WTC11 (cell line): ENCODE measurements around the gene LLGL2. TPM values are rescaled to one million over a fixed set of nuclear protein-coding genes. Genes with fewer than 3 reads are reported as not detected.

ENCODE experiments used
- ATAC-seq: fragments of 200-7000 bp; cut with Tn5 transposase; 2 replicates; pipeline ENCODE4 v1.10.0; 2021; ENCODE audit warnings: mild to moderate bottlenecking, moderate library complexity
- CTCF ChIA-PET: fragments of 300-600 bp; sonication (Branson Sonifier 250); formaldehyde crosslinking; loops from one replicate; lab custom pipeline; 2021; ENCODE audit warnings: antibody characterized with exemption; lab: Charles Lee
- POLR2A ChIA-PET: fragments of 350-600 bp; sonication (Branson Sonifier 250); formaldehyde crosslinking; loops from one replicate; lab custom pipeline; 2021; ENCODE audit warnings: antibody characterized with exemption; lab: Charles Lee
- DNase-seq: peaks from one replicate; pipeline ENCODE4 v3.0.0; 2021; ENCODE audit warnings: low spot score
- H3K27ac Mint-ChIP-seq: 2 replicates; pipeline ENCODE4 v1.8.0; 2021; ENCODE audit warnings: mixed read lengths
- H3K27me3 Mint-ChIP-seq: 2 replicates; pipeline ENCODE4 v1.8.0; 2021; ENCODE audit warnings: low read depth, mild to moderate bottlenecking, moderate library complexity, mixed read lengths
- H3K36me3 Mint-ChIP-seq: 2 replicates; pipeline ENCODE4 v1.8.0; 2021; ENCODE audit warnings: mixed read lengths
- H3K4me1 Mint-ChIP-seq: 2 replicates; pipeline ENCODE4 v1.8.0; 2022; ENCODE audit warnings: mixed read lengths
- H3K4me3 Mint-ChIP-seq: 2 replicates; pipeline ENCODE4 v1.8.0; 2021; ENCODE audit warnings: mild to moderate bottlenecking, moderate library complexity, mixed read lengths
- H3K9me3 Mint-ChIP-seq: 2 replicates; pipeline ENCODE4 v1.8.0; 2021; ENCODE audit warnings: mixed read lengths
- AR ChIP-seq: fragments of 250-450 bp; sonication (Bioruptor Pico); IDR thresholded peaks from 2 replicates; pipeline ENCODE4 v1.9.0; 2021; ENCODE audit warnings: mild to moderate bottlenecking
- ATF1 ChIP-seq: sonication (generic); formaldehyde crosslinking; IDR thresholded peaks from 2 replicates; pipeline ENCODE4 v1.8.1; 2023; ENCODE audit warnings: mild to moderate bottlenecking, moderate library complexity, missing genetic modification reagents
- CREB1 ChIP-seq: sonication (generic); formaldehyde crosslinking; IDR thresholded peaks from 2 replicates; pipeline ENCODE4 v1.8.0; 2023; ENCODE audit warnings: mild to moderate bottlenecking, missing genetic modification reagents
- ELF4 ChIP-seq: sonication (generic); formaldehyde crosslinking; IDR thresholded peaks from 2 replicates; pipeline ENCODE4 v1.8.1; 2022; ENCODE audit warnings: low read depth, mild to moderate bottlenecking, moderate library complexity, missing genetic modification reagents
- EMX1 ChIP-seq: fragments of 250-450 bp; sonication (Bioruptor Pico); IDR thresholded peaks from 2 replicates; pipeline ENCODE4 v1.8.0; 2021; ENCODE audit warnings: mild to moderate bottlenecking
- ETV6 ChIP-seq: sonication (generic); formaldehyde crosslinking; IDR thresholded peaks from 2 replicates; pipeline ENCODE4 v1.8.1; 2022; ENCODE audit warnings: mild to moderate bottlenecking, missing genetic modification reagents
- FOXJ3 ChIP-seq: sonication (generic); formaldehyde crosslinking; IDR thresholded peaks from 2 replicates; pipeline ENCODE4 v1.9.0; 2021; ENCODE audit warnings: missing genetic modification reagents, mild to moderate bottlenecking, borderline replicate concordance
- FOXP1 ChIP-seq: sonication (generic); formaldehyde crosslinking; IDR thresholded peaks from 2 replicates; pipeline ENCODE4 v1.8.0; 2022; ENCODE audit warnings: missing genetic modification reagents, mild to moderate bottlenecking, moderate library complexity, borderline replicate concordance
- JAZF1 ChIP-seq: fragments of 250-450 bp; sonication (Bioruptor Pico); IDR thresholded peaks from 2 replicates; pipeline ENCODE4 v1.9.0; 2021; ENCODE audit warnings: moderate library complexity, mild to moderate bottlenecking, inconsistent platforms
- JUN ChIP-seq: sonication (generic); formaldehyde crosslinking; IDR thresholded peaks from 2 replicates; pipeline ENCODE4 v1.8.0; 2023; ENCODE audit warnings: mild to moderate bottlenecking, missing genetic modification reagents
- MAX ChIP-seq: sonication (generic); formaldehyde crosslinking; IDR thresholded peaks from 2 replicates; pipeline ENCODE4 v1.8.0; 2022; ENCODE audit warnings: mild to moderate bottlenecking, missing genetic modification reagents
- MYBL2 ChIP-seq: sonication (generic); formaldehyde crosslinking; IDR thresholded peaks from 2 replicates; pipeline ENCODE4 v1.8.1; 2023; ENCODE audit warnings: mild to moderate bottlenecking, moderate library complexity, missing genetic modification reagents
- NFYB ChIP-seq: sonication (generic); formaldehyde crosslinking; conservative IDR thresholded peaks from 2 replicates; pipeline ENCODE4 v1.8.0; 2022; ENCODE audit warnings: low read depth, missing genetic modification reagents
- RELA ChIP-seq: sonication (generic); formaldehyde crosslinking; IDR thresholded peaks from 2 replicates; pipeline ENCODE4 v1.8.1; 2022; ENCODE audit warnings: missing genetic modification reagents, mild to moderate bottlenecking, borderline replicate concordance
- TEAD1 ChIP-seq: sonication (generic); formaldehyde crosslinking; IDR thresholded peaks from 2 replicates; pipeline ENCODE4 v1.8.0; 2022; ENCODE audit warnings: mild to moderate bottlenecking, missing genetic modification reagents
- TEAD4 ChIP-seq: sonication (generic); formaldehyde crosslinking; IDR thresholded peaks from 2 replicates; pipeline ENCODE4 v1.8.0; 2022; ENCODE audit warnings: mild to moderate bottlenecking, missing genetic modification reagents
- TP53 ChIP-seq: sonication (generic); formaldehyde crosslinking; IDR thresholded peaks from 2 replicates; pipeline ENCODE4 v1.8.1; 2023; ENCODE audit warnings: mild to moderate bottlenecking, missing genetic modification reagents
- ZNF263 ChIP-seq: sonication (generic); formaldehyde crosslinking; IDR thresholded peaks from 2 replicates; pipeline ENCODE4 v1.8.1; 2022; ENCODE audit warnings: low read depth, mild to moderate bottlenecking, moderate library complexity, missing genetic modification reagents
- ZNF423 ChIP-seq: fragments of 250-450 bp; sonication (Bioruptor Pico); IDR thresholded peaks from 2 replicates; pipeline ENCODE4 v2.1.2; 2022; ENCODE audit warnings: mild to moderate bottlenecking, moderate library complexity
- total RNA-seq: library from RNA; stranded (reverse); gene quantifications from 3 replicates; pipeline ENCODE4 v1.2.3, GENCODE V29; 2021

Gene LLGL2
- total RNA-seq, 1 experiment from 2014 or later = 103 TPM

GRCh38 chr17:75487351-75488070 is 38.0 kb upstream of the LLGL2 start:
- no peaks in the 10 kb centered on the region for H3K9me3 Mint-ChIP-seq
- ChIA-PET CTCF (interaction anchor here (0.8 to 2.4 kb wide), 11 partner anchors 8 to 247 kb away, joined by 3 to 15 read pairs (median 4); partner anchors contain the start of genes MIF4GD and SLC25A19), POLR2A (no interaction called here)
- peak overlapping the region; percentile 36 for H3K27ac Mint-ChIP-seq
- peaks cover 6% of the 10 kb centered on the region for H3K4me1 Mint-ChIP-seq
- DNase-seq (no peak), ATAC-seq (no peak; the same call in 1 of the 2 replicates)
- H3K36me3 Mint-ChIP-seq = peaks cover under 1% of the 10 kb centered on the region; the same call in 1 of the 2 replicates
- H3K27me3 Mint-ChIP-seq = no peaks in the 10 kb centered on the region
- TF ChIP-seq ZNF423 (CRISPR knock-in tag) = no peak
- TF ChIP-seq TEAD1 (CRISPR knock-in tag) = no peak
- no peak for TF ChIP-seq MAX (CRISPR knock-in tag)
- no peak for TF ChIP-seq TP53
- no peak for TF ChIP-seq MYBL2 (CRISPR knock-in tag)
- TF ChIP-seq TEAD4 (CRISPR knock-in tag) = no peak
- TF ChIP-seq ETV6 (CRISPR knock-in tag) = no peak
- TF ChIP-seq NFYB = no peak
- no peak for TF ChIP-seq ELF4
- no peak for TF ChIP-seq JAZF1 (CRISPR knock-in tag)
- TF ChIP-seq FOXP1 (CRISPR knock-in tag) = no peak
- TF ChIP-seq CREB1 (CRISPR knock-in tag) = no peak
- H3K4me3 Mint-ChIP-seq = no peak overlapping the region

- TF ChIP-seq EMX1 (CRISPR knock-in tag) = no peak
- no peak for TF ChIP-seq ZNF263 (CRISPR knock-in tag)
- TF ChIP-seq ATF1 (CRISPR knock-in tag) = no peak
- TF ChIP-seq RELA (CRISPR knock-in tag) = no peak
- no peak for TF ChIP-seq AR (CRISPR knock-in tag)
- no peak for TF ChIP-seq MAX (CRISPR knock-in tag)
- TF ChIP-seq JUN (CRISPR knock-in tag) = no peak
- TF ChIP-seq ELF4 = no peak
- TF ChIP-seq FOXJ3 = no peak
- TF ChIP-seq CREB1 (CRISPR knock-in tag) = no peak
- TF ChIP-seq FOXP1 (CRISPR knock-in tag) = no peak
- POLR2A ChIA-PET = no interaction called here
- H3K4me3 Mint-ChIP-seq = no peak overlapping the region
- no peak for ATAC-seq
- peaks cover 6% of the 10 kb centered on the region for H3K4me1 Mint-ChIP-seq
- DNase-seq = no peak
- H3K27me3 Mint-ChIP-seq = no peaks in the 10 kb centered on the region
- no peaks in the 10 kb centered on the region for H3K9me3 Mint-ChIP-seq
- peaks cover 3% of the 10 kb centered on the region; the same call in 1 of the 2 replicates for H3K36me3 Mint-ChIP-seq
- H3K27ac Mint-ChIP-seq = no peak overlapping the region
- CTCF ChIA-PET = interaction anchor here (1.3 to 2.4 kb wide), 2 partner anchors 9 to 63 kb away, joined by 3 to 15 read pairs; no protein-coding TSS in a partner anchor
Observed at GRCh38 chr17:75488693-75489510, 36.6 kb upstream of the LLGL2 start.
